Gastrocnemius medialis (tissue), 4 donors: ENCODE data around the gene KDM2B. TPM values are rescaled to one million over a fixed set of nuclear protein-coding genes. Genes with fewer than 3 reads are reported as not detected.

Source experiments
- ATAC-seq, 2 donors: fragments of 150-250 bp; one replicate each; pipeline ENCODE4 v1.9.1; 2016
- DNase-seq, 2 donors: peaks; one replicate each; pipeline ENCODE4 v3.0.0-alpha.2; 2019
- H3K27ac ChIP-seq, 4 donors: fragments of 200-600 bp; sonication (generic); 1 replicate in 1 of 4; 2 replicates in 3 of 4; pipeline ENCODE4 v1.5.1; 2016 to 2018; ENCODE audit warnings: mild to moderate bottlenecking in 2 of 4, moderate library complexity in 1 of 4
- H3K27me3 ChIP-seq, 3 donors: fragments of 200-600 bp; sonication (generic) in 2 of 3; 1 replicate in 1 of 3; 2 replicates in 2 of 3; pipeline versions ENCODE4 v1.5.1 to v1.6.0; 2016 to 2019; ENCODE audit warnings: mild to moderate bottlenecking in 1 of 3, moderate library complexity in 1 of 3
- H3K36me3 ChIP-seq, 2 donors: fragments of 200-600 bp; sonication (generic) in 1 of 2; one replicate each; pipeline ENCODE4 v1.5.1; 2017 to 2018
- H3K4me1 ChIP-seq, 2 donors: fragments of 200-600 bp; sonication (generic) in 1 of 2; one replicate each; pipeline ENCODE4 v1.5.1; 2016 to 2017; ENCODE audit warnings: mild to moderate bottlenecking in 2 of 2
- H3K4me3 ChIP-seq, 4 donors: fragments of 200-600 bp; sonication (generic) in 3 of 4; 1 replicate in 1 of 4; 2 replicates in 3 of 4; pipeline ENCODE4 v1.5.1; 2016 to 2019; ENCODE audit warnings: mild to moderate bottlenecking in 2 of 4
- H3K9me3 ChIP-seq, 3 donors: fragments of 200-600 bp; sonication (generic) in 2 of 3; 1 replicate in 1 of 3; 2 replicates in 2 of 3; pipeline ENCODE4 v1.5.1; 2016 to 2019
- POLR2A ChIP-seq, 2 donors: fragments of 450-650 bp; IDR thresholded peaks; one replicate each; pipeline ENCODE4 v1.6.1; 2017; ENCODE audit warnings: antibody characterized with exemption in 2 of 2, mild to moderate bottlenecking in 2 of 2, moderate library complexity in 2 of 2
- in situ Hi-C, 4 donors: fragments of 200-750 bp; cut with MboI; loops; one replicate each; pipeline versions ENCODE4 v1.15.0 to v1.8.0; 2017; ENCODE audit warnings: low sequenced_read_pairs in 4 of 4
- intact Hi-C: fragments of 100-400 bp; cut with DNase I; formaldehyde crosslinking; loops from one replicate; pipeline ENCODE4 v1.15.1; 2023; ENCODE audit warnings: low total_unique reads
- total RNA-seq, 4 donors: library from RNA; depleted of rRNA; stranded (reverse); fragments of >200 nt; gene quantifications; one replicate each; pipeline versions ENCODE4 v1.1.0 to v1.2.3, GENCODE V29; 2016
- TF ChIP-seq, protein P1 (sequence below), 5 experiments: fragments of 450-650 bp in 3 of 5; fragments of 200-600 bp in 2 of 5; sonication (generic) in 2 of 5; IDR thresholded peaks in 4 of 5; conservative IDR thresholded peaks in 1 of 5; 1 replicate in 4 of 5; 2 replicates in 1 of 5; pipeline ENCODE4 v1.5.1; 2016 to 2019; ENCODE audit warnings: antibody characterized with exemption in 5 of 5, mild to moderate bottlenecking in 3 of 5, moderate library complexity in 3 of 5

Gene KDM2B
- total RNA-seq, 4 donors from 2014 or later, result 4.8 to 9.4 (median 8.3) TPM

DNA sequence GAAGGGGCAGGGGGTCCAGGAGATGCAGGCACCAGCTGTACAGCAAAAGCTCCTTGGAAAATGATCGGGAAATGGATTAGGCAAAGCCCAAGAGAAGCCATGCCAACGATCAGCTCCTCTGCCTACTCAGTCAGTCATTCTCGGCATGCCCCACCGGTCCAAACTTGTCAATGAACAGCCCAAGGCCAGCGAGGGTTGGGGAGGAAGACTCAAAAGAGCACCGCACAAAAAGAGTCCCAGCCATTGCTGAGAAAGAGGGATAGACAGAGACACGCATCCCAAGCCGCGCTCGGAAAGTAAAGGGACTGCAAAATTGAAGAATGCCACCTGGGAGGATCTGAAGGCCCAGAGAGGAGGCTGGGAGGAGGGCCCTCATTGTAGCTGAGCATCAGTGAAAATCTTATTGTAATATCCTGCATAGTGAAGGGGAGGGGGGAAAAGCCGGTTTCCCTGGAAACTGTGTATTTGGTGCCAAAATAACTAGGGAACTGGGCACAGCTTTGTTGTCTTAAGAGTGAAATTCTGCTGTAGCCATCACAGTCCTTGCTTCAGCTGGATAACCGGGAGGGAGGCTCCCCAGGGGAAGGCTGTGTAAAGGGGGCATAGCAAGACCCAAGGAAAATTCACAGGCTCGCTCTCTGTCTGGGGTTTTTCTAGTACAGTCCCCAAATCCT is 4.7 kb downstream of the KDM2B start:
- peak overlapping the region in 1 of 4 donors; percentile 91 for H3K27ac ChIP-seq
- DNase-seq, result no peak
- H3K4me3 ChIP-seq, result no peak overlapping the region
- ATAC-seq, result no peak
- no peaks in the 10 kb centered on the region for H3K9me3 ChIP-seq
- no peak for TF ChIP-seq POLR2A (IDR thresholded peaks at IDR 0.05)
- TF ChIP-seq, protein P1, sequence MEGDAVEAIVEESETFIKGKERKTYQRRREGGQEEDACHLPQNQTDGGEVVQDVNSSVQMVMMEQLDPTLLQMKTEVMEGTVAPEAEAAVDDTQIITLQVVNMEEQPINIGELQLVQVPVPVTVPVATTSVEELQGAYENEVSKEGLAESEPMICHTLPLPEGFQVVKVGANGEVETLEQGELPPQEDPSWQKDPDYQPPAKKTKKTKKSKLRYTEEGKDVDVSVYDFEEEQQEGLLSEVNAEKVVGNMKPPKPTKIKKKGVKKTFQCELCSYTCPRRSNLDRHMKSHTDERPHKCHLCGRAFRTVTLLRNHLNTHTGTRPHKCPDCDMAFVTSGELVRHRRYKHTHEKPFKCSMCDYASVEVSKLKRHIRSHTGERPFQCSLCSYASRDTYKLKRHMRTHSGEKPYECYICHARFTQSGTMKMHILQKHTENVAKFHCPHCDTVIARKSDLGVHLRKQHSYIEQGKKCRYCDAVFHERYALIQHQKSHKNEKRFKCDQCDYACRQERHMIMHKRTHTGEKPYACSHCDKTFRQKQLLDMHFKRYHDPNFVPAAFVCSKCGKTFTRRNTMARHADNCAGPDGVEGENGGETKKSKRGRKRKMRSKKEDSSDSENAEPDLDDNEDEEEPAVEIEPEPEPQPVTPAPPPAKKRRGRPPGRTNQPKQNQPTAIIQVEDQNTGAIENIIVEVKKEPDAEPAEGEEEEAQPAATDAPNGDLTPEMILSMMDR (IDR thresholded peaks at IDR 0.05 in 4 of 5, conservative IDR thresholded peaks at IDR 0.05 in 1 of 5), result no peak
- no peaks in the 10 kb centered on the region for H3K36me3 ChIP-seq
- in situ Hi-C loops, result loop anchor here in 1 of 4 donors (10.0 kb wide), 1 partner anchor 49 kb away; the partner anchor contains the start of gene ORAI1
- intact Hi-C loops, result no loop called here
- H3K4me1 ChIP-seq, result peaks cover 8 to 9% of the 10 kb centered on the region in 2 donors
- H3K27me3 ChIP-seq, result no peaks in the 10 kb centered on the region

DNA sequence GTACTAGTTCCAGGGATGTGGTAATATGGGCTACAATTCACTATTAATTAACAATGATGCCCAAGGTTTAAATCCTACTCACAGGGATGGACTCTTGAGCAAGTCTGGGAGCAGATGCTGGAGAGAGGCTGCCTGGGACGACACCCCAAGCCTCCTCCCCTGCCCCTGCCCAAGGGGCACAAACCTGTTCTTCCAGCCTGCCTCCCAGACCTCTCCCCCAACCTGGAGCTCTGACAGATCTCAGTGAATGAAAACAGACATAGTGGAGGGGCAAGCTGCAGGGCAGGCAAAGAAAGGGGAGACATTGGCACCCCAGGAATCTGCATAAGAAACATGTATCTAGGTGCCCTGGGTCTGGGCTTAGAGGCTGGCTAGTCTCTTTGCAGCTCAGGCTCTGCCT is 5.8 kb downstream of the KDM2B start:
- ATAC-seq, result no peak
- peaks cover 2 to 10% of the 10 kb centered on the region in 2 donors for H3K4me1 ChIP-seq
- in situ Hi-C loops (loop anchor here in 1 of 4 donors (10.0 kb wide), 1 partner anchor 50 kb away; the partner anchor contains the start of gene ORAI1), intact Hi-C loops (no loop called here)
- no peak overlapping the region for H3K4me3 ChIP-seq
- H3K27ac ChIP-seq, result peak overlapping the region in 2 of 4 donors; percentile 63 to 67
- no peaks in the 10 kb centered on the region for H3K9me3 ChIP-seq
- no peaks in the 10 kb centered on the region for H3K36me3 ChIP-seq
- no peaks in the 10 kb centered on the region for H3K27me3 ChIP-seq
- no peak for TF ChIP-seq POLR2A (IDR thresholded peaks at IDR 0.05)
- TF ChIP-seq, protein P1 (IDR thresholded peaks at IDR 0.05 in 4 of 5, conservative IDR thresholded peaks at IDR 0.05 in 1 of 5), result no peak
- DNase-seq, result no peak

DNA sequence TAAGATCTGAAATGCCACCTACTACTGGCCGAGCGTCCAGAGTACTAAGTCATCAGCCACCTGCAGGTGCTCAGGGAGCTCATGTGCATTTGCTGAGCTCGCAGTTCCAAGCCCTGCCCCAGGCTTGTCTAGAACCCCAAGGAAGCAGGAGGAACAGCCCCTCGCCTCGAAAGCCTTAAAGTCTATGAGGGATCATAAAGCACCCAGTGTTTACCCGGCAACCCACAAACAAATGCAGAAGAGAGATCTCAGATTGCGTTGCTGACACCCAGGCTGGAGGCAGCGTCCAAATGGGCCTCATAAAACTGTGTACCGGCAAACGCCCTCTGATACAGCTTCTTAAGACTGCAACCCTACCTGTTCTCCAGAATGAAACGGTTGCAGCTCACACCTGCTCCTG is 6.8 kb downstream of the KDM2B start:
- no peaks in the 10 kb centered on the region for H3K9me3 ChIP-seq
- ATAC-seq (peak in 1 of 2 donors; percentile 29), DNase-seq (no peak)
- no peaks in the 10 kb centered on the region for H3K36me3 ChIP-seq
- peak overlapping the region; percentile 30 to 67 (median 58) for H3K27ac ChIP-seq
- no peak overlapping the region for H3K4me3 ChIP-seq
- intact Hi-C loops, result no loop called here
- H3K4me1 ChIP-seq, result peaks cover 12 to 21% of the 10 kb centered on the region in 2 donors
- no peaks in the 10 kb centered on the region for H3K27me3 ChIP-seq
- in situ Hi-C loops, result loop anchor here in 1 of 4 donors (10.0 kb wide), 1 partner anchor 51 kb away; the partner anchor contains the start of gene ORAI1
- TF ChIP-seq, protein P1 (IDR thresholded peaks at IDR 0.05 in 4 of 5, conservative IDR thresholded peaks at IDR 0.05 in 1 of 5), result no peak
- no peak for TF ChIP-seq POLR2A (IDR thresholded peaks at IDR 0.05)

DNA sequence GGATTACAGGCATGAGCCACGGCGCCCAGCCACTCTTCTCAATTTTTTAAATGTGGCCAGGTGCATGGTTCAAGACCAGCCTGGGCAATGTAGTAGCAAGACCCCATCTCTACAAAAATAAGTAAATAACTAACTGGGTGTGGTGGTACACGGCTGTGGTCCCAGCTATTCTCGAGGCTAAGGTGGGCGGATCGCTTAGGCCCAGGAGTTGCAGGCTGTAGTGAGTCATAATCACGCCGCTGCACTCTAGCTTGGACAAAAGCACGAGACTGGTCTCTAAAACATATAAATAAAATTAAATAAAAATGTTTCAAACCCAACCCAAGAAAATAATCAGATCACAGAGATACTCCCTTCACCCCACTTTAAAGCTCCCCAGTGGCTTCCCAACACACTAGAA is 8.9 kb downstream of the KDM2B start:
- Histone ChIP-seq H3K4me3 (no peak overlapping the region), H3K27me3 (no peaks in the 10 kb centered on the region), H3K36me3 (no peaks in the 10 kb centered on the region), H3K27ac (peak overlapping the region in 1 of 4 donors; percentile 73), H3K4me1 (peaks cover 15 to 27% of the 10 kb centered on the region in 2 donors), H3K9me3 (no peaks in the 10 kb centered on the region)
- intact Hi-C loops (no loop called here), in situ Hi-C loops (loop anchor here in 1 of 4 donors (10.0 kb wide), 1 partner anchor 53 kb away; the partner anchor contains the start of gene ORAI1)
- DNase-seq, result no peak
- TF ChIP-seq POLR2A (IDR thresholded peaks at IDR 0.05), result no peak
- TF ChIP-seq, protein P1 (IDR thresholded peaks at IDR 0.05 in 4 of 5, conservative IDR thresholded peaks at IDR 0.05 in 1 of 5), result no peak
- ATAC-seq, result no peak
